G401.6 (cell line): Measurements from ENCODE around the gene KLHL22.
"Not testable (repeated sequence)": the region's sequence is repeated elsewhere in the genome, so short reads cannot be mapped to it uniquely, and the experiment has no call there.

ENCODE experiments used
- FAIRE-seq: peaks from 2 replicates; lab custom pipeline; 2012; peaks lifted over from hg19 to GRCh38; lab: Jason Lieb, UNC

The KLHL22 gene, protein sequence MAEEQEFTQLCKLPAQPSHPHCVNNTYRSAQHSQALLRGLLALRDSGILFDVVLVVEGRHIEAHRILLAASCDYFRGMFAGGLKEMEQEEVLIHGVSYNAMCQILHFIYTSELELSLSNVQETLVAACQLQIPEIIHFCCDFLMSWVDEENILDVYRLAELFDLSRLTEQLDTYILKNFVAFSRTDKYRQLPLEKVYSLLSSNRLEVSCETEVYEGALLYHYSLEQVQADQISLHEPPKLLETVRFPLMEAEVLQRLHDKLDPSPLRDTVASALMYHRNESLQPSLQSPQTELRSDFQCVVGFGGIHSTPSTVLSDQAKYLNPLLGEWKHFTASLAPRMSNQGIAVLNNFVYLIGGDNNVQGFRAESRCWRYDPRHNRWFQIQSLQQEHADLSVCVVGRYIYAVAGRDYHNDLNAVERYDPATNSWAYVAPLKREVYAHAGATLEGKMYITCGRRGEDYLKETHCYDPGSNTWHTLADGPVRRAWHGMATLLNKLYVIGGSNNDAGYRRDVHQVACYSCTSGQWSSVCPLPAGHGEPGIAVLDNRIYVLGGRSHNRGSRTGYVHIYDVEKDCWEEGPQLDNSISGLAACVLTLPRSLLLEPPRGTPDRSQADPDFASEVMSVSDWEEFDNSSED

DNA sequence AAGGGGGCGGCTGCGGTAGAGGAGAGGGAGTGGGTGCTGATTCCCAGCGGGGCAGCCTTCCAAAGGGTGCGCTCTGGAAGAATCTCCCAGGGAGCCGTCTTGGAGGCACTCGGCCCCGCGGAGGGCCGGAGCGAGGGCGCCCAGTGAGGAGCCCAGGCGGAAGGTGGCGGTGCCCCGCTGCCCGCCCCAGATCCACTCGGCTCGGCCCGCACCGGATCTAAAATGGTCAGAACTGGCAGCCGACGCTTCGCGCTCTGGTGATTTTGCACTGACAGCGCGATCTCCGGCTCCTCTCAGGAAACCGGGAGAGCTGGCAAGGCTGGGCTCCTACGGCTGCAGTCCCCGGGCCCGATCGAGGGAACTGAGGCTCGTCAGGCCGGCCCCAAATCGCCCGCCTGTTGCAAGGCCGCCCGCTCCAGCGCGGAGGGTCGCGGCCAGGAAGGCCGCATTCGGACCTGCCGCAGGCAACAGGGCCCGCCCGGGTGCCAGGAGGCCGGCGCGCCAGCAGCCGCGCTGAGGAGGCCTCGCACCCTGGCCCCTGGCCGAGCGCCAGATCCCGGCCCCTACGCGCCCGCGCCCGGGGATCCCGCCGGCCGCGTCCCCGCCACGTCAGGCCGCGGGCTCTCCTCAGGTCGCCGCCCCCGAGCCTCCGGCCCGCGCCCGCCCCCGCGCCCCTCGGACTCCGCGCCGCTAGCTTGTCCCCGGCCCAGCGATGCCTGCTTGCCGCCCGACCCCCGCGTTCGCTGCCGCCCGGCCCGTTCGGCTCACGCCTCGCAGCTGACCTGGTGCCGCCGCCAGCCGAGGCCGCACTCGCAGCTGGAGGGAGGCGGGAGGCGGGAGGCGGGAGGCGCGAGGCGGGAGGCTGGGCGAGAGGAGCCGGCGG, at the start of gene KLHL22:
Gene KLHL22, minus strand, starts transcription at position 818 of the 883 bp plus-strand sequence. CDS start 6,584 bp downstream, outside the sequence.
- FAIRE-seq: no peak

DNA sequence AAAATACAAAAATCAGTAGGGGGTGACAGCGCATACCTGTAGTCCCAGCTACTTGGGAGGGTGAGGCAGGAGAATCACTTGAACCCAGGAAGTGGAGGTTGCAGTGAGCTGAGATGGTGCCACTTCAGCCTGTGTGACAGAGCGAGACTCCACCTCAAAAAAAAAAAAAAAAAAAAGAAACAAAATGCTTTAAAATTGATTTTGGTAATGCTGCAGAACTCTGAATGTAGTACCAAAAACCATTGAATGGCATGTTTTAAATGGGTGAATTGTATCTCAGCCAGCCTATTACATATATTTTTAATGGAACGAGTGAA, 49.7 kb upstream of the KLHL22 start:
- not testable (repeated sequence) for FAIRE-seq

DNA sequence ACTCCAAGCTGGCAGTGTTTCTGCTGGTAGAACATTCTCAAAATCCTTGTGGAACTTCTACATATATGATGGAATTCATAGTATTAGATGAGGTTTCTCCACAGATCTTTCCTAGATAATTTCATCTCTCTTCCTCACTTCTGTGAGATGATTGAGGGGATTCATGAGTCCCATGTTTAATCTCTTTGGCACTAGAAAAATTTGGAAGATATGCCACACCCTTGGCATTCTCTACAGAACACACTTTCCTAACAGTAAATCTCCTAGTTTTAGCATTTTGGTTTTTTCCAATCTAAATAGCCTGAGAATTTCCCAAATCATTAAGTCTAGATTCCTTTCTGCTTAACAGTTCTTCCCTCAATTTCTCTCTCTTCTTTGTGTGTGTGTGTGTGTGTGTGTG, 47.1 kb upstream of the KLHL22 start:
- FAIRE-seq: no peak

DNA sequence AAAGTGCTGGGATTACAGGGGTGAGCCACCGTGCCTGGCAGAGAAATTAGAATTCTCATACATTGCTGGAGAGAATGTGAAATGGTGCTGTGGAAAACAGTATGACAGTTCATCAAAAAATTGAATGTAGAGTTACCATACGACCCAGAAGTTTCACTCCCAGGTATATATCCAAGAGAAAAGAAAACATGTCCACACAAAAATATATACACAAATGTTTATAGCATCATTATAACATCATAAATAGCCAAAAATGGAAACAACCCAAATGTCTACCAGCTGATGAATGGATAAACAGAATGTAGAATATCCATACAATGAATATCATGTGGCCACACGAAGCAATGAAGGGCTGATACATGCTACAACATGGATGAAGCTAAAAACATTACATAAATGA, 46.5 kb upstream of the KLHL22 start:
- no peak for FAIRE-seq

DNA sequence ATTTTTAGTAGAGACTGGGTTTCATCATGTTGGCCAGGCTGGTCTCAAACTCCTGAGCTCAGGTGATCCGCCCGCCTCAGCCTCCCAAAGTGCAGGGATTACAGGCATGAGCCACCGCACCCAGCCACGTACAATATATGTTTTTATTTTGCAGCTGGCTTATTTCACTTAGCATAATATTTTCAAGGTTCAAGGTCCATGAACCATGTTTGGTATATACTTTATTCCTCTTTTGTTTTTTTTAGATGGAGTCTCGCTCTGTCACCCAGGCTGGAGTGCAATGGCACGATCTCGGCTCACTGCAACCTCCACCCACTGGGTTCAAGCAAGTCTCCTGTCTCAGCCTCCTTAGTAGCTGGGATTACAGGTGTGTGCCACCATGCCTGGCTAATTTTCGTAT, 43.3 kb upstream of the KLHL22 start:
- FAIRE-seq: not testable (repeated sequence)

DNA sequence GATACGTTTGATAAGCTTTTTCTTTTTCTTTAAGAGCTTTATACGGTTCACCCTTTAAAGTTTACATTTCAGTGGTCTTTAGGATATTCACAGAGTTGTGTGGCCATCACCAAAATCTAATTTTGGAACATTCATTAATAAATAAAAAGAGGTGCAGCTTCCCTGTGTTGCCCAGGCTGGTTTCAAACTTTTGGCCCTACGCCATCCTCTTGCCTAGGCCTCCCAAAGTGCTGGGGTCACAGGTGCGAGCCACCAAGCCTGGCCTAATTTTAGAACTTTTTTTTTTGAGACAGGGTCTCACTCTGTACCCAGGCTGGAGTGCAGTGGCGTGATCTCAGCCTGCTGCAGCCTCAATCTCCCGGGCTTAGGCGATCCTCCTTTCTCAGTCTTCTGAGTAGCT, 42.4 kb upstream of the KLHL22 start:
- no peak for FAIRE-seq

DNA sequence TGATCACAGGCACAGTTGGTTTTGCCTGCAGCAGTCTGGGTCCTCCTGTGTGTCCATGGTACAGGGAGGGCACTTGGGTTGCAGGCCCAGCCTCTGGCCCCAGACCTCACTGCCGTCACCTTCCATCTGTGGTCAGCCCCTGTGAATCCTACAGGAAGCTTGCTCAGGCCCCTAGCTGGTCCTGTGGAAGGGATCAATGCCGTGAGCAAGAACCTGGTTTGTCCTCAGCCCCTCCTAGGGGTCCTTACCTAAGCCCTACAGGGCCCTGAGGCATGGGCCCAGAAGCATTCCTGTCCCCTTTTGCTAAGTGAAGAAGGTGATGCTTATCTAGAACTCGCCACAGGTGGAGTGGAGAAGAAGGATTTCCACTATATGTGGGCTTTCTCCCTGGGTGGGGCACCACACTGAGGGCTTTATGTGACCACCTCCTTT, 41.7 kb upstream of the KLHL22 start:
- FAIRE-seq: no peak

DNA sequence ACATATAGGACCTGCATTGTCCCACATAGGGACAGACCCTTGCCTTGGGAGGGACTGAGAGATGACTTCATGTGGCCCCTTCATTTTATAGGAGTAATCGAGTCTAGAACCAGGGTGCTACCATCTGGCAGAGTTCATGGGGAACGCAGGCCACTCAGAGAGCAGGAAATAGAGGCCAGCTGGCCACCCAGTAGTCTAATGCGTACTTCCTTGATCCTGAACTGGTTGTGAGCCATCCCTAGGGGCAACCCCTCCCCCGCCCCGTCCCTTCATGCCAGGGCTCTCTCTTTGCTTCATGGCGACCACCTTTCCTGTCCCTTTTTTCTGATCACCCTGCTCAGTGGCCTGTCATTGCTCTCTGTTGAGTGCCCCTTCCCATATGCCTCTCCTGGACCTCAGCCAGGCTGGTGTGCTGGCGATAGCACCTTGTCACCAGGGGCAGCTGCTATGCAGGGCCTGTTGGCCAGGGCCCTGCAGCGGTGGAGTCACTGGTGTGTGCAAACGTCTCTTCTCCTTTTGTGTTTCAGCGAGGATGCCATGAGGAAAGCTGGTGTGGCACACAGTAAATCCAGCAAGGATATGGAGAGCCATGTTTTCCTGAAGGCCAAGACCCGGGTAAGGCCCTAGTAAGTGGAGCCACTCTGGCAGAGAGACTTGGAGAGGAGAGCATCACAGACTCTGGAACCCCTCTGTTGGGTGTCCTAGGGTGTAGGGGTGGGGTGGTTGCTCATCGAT, 41.2 kb upstream of the KLHL22 start:
- no peak for FAIRE-seq

DNA sequence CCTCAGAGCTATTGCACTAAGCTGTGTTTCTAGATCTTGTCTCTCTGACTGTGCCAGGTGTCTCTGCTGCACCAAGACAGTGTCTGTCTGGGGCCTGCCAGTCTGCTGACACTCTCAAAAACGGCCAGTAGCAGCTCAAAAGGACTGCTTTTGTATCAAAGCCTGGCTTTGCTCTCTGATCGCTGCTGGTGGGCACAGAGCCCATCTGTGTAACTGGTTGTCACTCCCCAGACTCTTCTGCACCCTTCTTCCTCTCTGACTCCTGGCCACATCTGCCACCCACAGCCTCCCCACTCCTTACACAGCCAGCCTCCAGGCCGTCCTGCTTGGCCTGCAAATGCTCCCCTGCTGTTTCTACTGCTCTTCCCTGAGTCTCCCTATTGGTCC, 38.3 kb upstream of the KLHL22 start:
- no peak for FAIRE-seq

DNA sequence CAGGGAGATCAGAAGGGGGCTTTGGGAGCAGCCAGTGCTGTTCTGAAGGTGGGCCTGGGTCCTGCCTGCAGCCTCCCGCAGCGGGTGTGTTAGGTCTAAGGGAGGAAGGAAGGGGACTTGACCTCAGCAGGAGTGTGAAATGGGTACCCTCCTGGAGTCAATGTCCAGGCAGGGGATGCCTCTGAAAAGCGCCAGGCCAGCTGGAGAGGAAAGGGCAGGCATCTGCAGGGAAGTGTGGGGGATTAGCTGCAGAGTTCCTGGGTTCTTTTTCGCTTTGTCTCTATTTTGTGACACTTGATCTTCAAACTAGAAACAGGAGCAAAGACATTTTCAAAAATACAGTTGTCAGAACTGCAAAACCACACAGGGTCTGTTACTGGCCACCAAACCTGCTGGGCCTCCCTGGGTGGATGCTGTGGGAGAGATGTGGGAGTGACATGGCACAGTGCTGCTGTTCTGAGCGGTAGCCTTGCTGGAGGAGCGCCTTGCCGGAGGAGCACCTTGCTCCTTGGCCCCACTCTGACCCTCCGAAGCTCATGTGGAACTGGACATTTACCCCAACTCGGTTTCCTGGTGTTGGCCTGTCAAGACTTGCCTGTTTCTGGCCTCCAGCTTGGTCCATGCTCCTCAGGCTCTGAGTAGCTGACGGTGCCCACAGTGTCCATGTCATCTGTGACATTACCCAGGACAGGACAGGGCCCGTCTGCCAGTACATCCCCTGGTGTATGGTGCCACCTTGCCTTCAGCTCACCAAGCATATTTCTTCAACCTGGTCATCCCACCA, 37.7 kb upstream of the KLHL22 start:
- no peak for FAIRE-seq

DNA sequence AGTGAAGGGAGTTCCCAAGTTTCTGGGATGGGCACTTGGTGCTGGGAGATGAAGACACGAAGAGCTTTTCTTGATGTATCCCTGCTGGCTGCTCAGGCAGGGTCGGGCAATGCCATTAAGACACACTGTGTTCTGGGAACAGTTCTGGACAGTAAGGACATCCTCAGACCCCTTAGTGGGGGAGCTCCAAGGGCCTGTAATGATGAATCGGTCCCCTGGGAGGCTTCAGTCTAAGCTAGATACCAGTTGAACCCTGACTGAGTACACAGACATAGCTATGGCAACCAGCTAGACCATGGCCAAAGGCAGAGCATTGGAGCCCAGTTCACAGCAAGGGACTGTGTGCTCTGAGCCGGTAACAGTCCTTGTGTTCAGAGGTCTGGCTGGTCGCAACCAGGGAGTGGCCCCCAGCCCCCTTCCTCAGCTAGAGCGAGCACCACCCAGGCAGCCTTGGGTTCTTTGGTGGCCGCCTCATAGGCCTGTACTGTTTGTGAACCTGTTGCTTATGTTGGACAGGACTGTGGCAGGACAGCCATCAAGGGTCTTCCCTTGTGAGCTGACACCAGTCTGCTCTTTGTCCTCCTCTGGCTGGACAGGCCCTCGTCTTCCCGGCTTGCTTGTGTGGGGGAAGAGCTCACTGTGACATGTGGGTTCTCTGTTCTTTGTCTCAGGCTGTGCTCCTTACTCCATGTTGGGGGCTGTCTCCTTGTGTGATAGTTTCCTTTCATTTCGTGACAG, 36.8 kb upstream of the KLHL22 start:
- no peak for FAIRE-seq

DNA sequence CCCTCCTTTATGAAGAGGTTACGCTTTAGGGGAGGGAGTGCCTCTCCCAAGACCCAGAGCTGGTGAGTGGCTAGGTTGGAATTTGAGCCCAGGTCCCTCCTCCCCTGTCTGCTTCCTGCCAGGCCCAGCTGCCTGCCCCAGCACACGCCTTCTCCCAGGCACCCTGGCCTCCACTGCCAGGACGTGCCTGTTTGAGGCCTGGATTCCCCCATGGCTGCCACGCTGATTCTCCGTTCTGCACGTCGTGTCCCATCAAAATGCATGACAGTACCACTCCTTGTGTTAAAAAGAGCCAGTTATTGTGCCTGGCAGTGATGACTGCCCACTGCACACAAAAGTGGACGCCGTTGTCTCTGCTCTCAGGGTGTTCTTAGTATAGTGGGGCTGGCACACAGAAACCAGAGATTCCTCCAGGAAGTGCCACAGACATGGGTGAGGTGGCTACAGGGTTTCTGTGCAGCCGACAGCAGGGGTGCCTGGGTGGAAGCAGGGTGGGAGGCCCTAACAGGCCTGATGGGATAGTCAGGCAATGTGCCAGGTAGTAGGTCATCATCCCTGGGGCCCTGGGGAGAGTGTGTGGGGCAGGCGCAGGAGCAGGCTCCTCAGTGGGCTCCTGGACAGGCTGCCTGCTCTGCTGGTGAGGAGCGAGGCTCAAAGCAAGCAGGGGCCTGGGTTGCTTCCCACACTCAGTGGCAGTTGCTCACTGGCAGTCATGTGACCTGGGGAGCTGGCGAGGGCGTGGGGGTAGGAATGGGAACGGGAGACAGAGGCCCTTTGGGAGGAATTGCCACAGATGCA, 36.0 kb upstream of the KLHL22 start:
- FAIRE-seq: no peak

DNA sequence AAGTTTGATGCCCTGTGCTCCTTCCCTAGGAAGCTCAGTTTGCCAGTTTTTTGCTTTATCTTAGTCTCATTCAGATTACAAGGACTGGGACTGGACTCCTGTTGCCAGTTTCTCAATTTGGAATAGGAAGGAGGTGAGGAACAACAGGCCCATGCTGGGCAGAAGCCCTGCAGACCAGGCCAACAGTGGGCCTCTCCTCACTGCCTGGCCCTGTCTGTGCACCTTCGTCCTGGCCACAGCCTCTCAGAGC, 35.5 kb upstream of the KLHL22 start:
- FAIRE-seq: no peak

DNA sequence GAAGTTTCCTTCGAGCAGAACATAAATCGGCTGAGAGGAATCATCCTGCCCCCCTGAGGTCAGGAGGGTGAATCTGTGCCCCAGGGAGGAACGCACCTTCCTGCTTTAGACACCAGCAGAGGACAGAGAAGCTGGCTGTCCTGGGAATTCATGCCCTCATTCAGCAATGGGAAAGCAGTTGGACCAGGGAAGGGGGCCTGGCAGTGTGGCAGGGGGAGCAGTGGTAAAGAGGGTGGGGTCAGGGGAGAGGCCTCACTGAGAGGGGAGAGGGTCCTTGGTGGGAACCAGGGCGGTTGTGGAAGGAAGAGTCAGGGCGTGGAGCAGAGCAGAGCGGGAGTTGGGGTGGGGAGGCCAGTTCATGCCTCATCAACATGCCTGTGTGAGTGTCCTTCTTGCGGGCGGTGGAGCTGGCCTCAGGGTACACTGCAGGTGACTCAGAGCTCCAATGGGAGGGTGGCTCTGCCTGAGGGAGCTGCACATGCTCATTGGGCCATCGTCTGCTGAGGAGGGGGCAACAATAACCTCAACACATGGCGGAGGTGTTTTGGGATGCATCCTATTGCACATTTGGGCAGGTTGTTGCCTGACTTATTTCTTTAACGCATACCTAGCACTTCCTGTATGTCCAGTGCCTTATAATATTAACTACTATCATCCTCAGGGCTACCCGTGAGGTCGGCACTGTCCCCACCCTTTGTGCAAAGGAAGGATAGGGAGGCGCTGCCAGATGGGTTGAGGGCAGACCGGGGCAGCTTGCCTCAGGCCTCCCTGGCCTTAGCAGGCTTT, 35.0 kb upstream of the KLHL22 start:
- no peak for FAIRE-seq

DNA sequence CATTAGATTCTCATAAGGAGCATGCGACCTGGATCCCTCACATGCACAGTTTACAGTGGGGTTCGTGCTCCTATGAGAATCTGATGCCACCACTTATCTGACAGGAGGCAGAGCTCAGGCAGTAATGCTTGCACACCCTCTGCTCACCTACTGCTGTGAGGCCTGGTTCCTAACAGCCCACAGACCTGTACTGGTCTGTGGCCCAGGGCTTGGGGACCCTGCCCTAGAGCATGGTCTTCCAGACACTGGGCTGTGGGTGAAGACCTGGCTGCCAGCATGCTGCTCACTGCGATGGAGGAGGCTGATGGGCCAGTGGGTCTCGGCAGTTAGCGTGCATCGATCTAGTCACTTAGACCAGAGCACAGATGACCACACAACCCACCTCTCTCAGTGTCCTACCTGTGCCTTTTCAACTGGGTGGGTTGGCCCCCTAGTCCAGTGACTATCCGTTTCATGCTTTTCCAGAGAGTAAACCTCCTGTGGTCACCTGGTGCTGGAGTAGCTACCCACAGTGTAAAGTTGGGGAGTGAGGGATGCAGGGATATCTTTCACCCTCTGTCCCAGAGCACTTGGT, 32.9 kb upstream of the KLHL22 start:
- no peak for FAIRE-seq

DNA sequence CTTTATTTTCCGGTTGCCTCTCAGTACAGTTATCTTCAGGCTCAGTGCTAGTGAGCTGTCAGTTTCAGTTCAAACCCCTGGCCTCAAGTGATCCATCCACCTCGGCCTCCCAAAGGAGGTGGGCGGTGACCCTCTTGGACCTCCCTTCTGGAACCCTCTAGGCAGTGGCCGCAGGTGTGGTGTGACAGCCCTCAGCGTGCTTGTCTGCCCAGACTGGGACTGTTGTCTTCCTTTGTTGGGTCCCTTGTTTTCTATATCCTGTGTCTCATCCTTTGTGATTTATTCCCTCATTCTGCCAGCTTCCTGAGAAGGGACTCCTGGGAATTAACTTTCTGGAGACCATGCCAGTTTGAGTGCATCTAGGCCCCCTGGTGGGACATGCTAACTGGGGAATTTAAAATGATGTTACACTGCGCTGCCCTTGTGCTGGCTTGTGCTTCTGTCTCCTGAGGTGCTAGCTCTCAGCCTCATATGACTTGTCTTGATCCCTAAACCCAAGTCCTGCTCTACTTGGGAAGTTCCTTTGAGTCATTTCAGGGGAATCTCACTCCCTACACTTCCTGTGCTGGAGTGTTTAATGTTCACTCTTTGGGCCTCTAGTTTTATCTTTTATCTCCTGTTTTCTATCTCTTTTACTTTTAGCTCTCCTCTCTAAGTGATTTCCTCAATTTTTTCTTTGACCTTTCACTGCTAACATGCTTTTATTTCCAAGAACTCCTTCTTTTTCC, 31.2 kb upstream of the KLHL22 start:
- no peak for FAIRE-seq

DNA sequence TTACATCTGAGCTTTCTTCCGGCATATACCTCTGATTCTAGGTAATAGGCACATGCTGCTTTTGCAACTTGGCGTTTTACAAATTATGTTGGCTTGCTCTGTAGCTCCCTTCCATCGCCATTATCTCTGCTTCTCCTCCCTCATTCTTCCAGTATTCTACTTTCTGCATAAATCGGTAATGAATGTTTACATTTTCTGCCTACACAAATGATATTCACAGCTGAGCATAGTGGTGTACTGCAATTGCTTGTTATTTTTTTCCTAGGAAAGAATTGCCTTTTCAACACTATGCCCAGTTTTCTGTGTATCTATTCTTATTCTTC, 30.7 kb upstream of the KLHL22 start:
- no peak for FAIRE-seq

DNA sequence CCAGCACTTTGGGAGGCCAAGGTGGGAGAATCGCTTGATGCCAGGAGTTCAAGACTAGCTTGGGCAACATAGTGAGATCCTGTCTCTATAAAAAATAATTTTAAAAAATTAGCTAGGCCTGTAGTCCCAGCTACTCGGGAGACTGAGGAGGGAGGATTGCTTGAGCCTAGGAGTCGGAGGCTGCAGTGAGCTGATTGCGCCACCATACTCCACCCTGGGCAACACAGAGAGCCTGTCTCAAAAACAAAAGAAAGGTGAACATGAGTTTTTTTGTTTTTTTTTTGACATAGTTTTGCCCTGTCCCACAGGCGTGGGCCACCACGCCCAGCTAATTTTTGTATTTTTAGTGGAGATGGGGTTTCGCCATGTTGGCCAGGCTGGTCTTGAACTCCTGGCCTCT, 29.5 kb upstream of the KLHL22 start:
- FAIRE-seq: no peak
